ENCODE measurements around the gene ATP2B1. TPM values are rescaled to one million over a fixed set of nuclear protein-coding genes. Genes with fewer than 3 reads are reported as not detected.

ATP2B1 gene
- polyA plus RNA-seq, 2 of the 4 experiments (the other 2 are of a cell fraction) = 52.7 to 132 TPM

DNA sequence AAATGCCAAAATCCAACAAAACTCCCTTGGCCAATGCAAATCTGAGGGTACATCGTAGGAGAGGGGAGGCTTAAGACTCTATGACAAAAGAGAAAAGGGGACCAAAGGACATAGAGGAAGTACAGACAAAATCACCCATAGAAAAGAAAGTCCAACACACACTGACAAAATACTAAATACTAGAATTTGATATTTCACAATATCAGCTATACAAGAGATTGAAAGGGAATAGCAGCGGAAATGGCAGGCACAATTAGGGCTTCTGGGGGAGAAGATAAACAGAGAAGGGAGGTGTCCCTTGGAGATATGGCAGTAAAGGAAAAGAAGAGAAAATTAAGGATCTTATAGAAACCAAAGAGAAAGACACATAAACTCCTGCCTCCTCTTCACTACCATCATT is 29.0 kb downstream of the ATP2B1 start:
- no peak for DNase-seq (ENCODE audit: low read depth in 1 of 2, low spot score in 1 of 2)
- ChIA-PET POLR2A (no interaction called here), CTCF (no interaction called here)
- no peak for FAIRE-seq
- peaks cover 38% of the 10 kb centered on the region for H3K9me3 ChIP-seq
- ATAC-seq = no peak
- WGBS (ENCODE audit: missing lambda C conversion rate) = 88% methylated on average over 2 of the region's 2 CpGs
- H3K4me1 ChIP-seq = peaks cover 28% of the 10 kb centered on the region
- no peak overlapping the region for H3K27ac ChIP-seq
- no peak overlapping the region for H3K4me3 ChIP-seq
- no peak for TF ChIP-seq RAD21 (conservative IDR thresholded peaks at IDR 0.05 in 1 of 2, IDR thresholded peaks at IDR 0.05 in 1 of 2)
- no peak for TF ChIP-seq RARB (CRISPR knock-in tag; IDR thresholded peaks at IDR 0.05)
- TF ChIP-seq ZFP36 (IDR thresholded peaks at IDR 0.05; ENCODE audit: borderline replicate concordance, partially characterized antibody) = no peak
- TF ChIP-seq ZC3H11A (IDR thresholded peaks at IDR 0.05) = no peak
- TF ChIP-seq HOXA7 (CRISPR knock-in tag; IDR thresholded peaks at IDR 0.05) = no peak
- TF ChIP-seq MAFK (IDR thresholded peaks at IDR 0.05; ENCODE audit: partially characterized antibody) = no peak
- TF ChIP-seq RFX5 (IDR thresholded peaks at IDR 0.05) = no peak
- no peak for TF ChIP-seq CHD2 (IDR thresholded peaks at IDR 0.05; ENCODE audit: low read length, partially characterized antibody)
- TF ChIP-seq MYC (IDR thresholded peaks at IDR 0.05; ENCODE audit: borderline replicate concordance, low read length) = no peak
- TF ChIP-seq, protein P1, sequence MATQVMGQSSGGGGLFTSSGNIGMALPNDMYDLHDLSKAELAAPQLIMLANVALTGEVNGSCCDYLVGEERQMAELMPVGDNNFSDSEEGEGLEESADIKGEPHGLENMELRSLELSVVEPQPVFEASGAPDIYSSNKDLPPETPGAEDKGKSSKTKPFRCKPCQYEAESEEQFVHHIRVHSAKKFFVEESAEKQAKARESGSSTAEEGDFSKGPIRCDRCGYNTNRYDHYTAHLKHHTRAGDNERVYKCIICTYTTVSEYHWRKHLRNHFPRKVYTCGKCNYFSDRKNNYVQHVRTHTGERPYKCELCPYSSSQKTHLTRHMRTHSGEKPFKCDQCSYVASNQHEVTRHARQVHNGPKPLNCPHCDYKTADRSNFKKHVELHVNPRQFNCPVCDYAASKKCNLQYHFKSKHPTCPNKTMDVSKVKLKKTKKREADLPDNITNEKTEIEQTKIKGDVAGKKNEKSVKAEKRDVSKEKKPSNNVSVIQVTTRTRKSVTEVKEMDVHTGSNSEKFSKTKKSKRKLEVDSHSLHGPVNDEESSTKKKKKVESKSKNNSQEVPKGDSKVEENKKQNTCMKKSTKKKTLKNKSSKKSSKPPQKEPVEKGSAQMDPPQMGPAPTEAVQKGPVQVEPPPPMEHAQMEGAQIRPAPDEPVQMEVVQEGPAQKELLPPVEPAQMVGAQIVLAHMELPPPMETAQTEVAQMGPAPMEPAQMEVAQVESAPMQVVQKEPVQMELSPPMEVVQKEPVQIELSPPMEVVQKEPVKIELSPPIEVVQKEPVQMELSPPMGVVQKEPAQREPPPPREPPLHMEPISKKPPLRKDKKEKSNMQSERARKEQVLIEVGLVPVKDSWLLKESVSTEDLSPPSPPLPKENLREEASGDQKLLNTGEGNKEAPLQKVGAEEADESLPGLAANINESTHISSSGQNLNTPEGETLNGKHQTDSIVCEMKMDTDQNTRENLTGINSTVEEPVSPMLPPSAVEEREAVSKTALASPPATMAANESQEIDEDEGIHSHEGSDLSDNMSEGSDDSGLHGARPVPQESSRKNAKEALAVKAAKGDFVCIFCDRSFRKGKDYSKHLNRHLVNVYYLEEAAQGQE (IDR thresholded peaks at IDR 0.05) = no peak
- TF ChIP-seq ZSCAN20 (CRISPR knock-in tag; IDR thresholded peaks at IDR 0.05) = no peak
- no peak overlapping the region for H3K4me2 ChIP-seq

DNA sequence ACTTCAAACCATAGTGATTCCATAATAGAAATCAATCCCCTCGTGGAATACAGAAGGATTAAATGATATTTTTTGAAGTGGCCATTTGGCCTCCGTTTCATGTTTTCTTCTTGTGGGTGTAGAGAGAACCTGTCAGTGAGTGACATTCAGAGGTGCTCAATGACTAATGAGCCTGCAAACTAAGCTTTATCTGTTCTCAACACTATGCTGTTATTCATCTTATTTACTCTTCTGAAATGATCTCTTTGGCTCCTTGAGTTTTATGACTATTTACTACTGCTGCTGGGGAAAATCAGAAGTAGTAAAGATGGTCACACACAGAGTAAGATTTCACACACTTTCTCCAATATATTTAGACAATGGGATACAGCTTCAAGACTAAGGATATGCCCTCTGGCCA is 30.4 kb downstream of the ATP2B1 start:
- Histone ChIP-seq H3K4me3 (no peak overlapping the region), H3K27ac (no peak overlapping the region), H3K9me3 (peaks cover 35% of the 10 kb centered on the region), H3K4me2 (0 out of 3 replicates have a peak overlapping the region, but pooled peaks have one; percentile 5), H3K4me1 (peaks cover 28% of the 10 kb centered on the region)
- ChIA-PET POLR2A (no interaction called here), CTCF (no interaction called here)
- 80% methylated on average over 2 of the region's 2 CpGs for WGBS (ENCODE audit: missing lambda C conversion rate)
- no peak for FAIRE-seq
- no peak for DNase-seq (ENCODE audit: low read depth in 1 of 2, low spot score in 1 of 2)
- ATAC-seq = no peak; a peak in 1 of 6 replicates
- TF ChIP-seq FOSB (CRISPR knock-in tag; IDR thresholded peaks at IDR 0.05) (no peak), EP300 (IDR thresholded peaks at IDR 0.05) (no peak), HOXB5 (CRISPR knock-in tag; IDR thresholded peaks at IDR 0.05) (no peak), TP53 (CRISPR knock-in tag; IDR thresholded peaks at IDR 0.05) (no peak), SMC3 (IDR thresholded peaks at IDR 0.05) (no peak), EHMT2 (IDR thresholded peaks at IDR 0.05; ENCODE audit: low read depth) (no peak), HOXA7 (CRISPR knock-in tag; IDR thresholded peaks at IDR 0.05) (no peak), NFE2L2 (conservative IDR thresholded peaks at IDR 0.05; ENCODE audit: low read length) (no peak), JUNB (IDR thresholded peaks at IDR 0.05) (no peak), ZNF302 (CRISPR knock-in tag; IDR thresholded peaks at IDR 0.05) (no peak), MAFK (IDR thresholded peaks at IDR 0.05; ENCODE audit: partially characterized antibody) (no peak)
- TF ChIP-seq, protein P2, sequence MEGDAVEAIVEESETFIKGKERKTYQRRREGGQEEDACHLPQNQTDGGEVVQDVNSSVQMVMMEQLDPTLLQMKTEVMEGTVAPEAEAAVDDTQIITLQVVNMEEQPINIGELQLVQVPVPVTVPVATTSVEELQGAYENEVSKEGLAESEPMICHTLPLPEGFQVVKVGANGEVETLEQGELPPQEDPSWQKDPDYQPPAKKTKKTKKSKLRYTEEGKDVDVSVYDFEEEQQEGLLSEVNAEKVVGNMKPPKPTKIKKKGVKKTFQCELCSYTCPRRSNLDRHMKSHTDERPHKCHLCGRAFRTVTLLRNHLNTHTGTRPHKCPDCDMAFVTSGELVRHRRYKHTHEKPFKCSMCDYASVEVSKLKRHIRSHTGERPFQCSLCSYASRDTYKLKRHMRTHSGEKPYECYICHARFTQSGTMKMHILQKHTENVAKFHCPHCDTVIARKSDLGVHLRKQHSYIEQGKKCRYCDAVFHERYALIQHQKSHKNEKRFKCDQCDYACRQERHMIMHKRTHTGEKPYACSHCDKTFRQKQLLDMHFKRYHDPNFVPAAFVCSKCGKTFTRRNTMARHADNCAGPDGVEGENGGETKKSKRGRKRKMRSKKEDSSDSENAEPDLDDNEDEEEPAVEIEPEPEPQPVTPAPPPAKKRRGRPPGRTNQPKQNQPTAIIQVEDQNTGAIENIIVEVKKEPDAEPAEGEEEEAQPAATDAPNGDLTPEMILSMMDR (IDR thresholded peaks at IDR 0.05) = no peak
- TF ChIP-seq, protein P3, sequence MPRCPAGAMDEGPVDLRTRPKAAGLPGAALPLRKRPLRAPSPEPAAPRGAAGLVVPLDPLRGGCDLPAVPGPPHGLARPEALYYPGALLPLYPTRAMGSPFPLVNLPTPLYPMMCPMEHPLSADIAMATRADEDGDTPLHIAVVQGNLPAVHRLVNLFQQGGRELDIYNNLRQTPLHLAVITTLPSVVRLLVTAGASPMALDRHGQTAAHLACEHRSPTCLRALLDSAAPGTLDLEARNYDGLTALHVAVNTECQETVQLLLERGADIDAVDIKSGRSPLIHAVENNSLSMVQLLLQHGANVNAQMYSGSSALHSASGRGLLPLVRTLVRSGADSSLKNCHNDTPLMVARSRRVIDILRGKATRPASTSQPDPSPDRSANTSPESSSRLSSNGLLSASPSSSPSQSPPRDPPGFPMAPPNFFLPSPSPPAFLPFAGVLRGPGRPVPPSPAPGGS (IDR thresholded peaks at IDR 0.05) = no peak
- TF ChIP-seq, protein P4, sequence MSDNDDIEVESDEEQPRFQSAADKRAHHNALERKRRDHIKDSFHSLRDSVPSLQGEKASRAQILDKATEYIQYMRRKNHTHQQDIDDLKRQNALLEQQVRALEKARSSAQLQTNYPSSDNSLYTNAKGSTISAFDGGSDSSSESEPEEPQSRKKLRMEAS (IDR thresholded peaks at IDR 0.05) = no peak
- TF ChIP-seq, protein P1 (IDR thresholded peaks at IDR 0.05) = no peak
- TF ChIP-seq, protein P5, sequence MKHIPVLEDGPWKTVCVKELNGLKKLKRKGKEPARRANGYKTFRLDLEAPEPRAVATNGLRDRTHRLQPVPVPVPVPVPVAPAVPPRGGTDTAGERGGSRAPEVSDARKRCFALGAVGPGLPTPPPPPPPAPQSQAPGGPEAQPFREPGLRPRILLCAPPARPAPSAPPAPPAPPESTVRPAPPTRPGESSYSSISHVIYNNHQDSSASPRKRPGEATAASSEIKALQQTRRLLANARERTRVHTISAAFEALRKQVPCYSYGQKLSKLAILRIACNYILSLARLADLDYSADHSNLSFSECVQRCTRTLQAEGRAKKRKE (CRISPR knock-in tag; IDR thresholded peaks at IDR 0.05; ENCODE audit: low read depth) = no peak
- TF ChIP-seq, protein P6, sequence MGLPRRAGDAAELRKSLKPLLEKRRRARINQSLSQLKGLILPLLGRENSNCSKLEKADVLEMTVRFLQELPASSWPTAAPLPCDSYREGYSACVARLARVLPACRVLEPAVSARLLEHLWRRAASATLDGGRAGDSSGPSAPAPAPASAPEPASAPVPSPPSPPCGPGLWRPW (IDR thresholded peaks at IDR 0.05) = no peak
